ENCODE data around the gene SCMH1.

Gene SCMH1

GRCh38 chr1:41169066-41169798, 72.9 kb downstream of the SCMH1 start:
- Histone ChIP-seq H2BK15ac (ENCODE audit: low read depth, poor library complexity, severe bottlenecking) (no peak overlapping the region), H3K4me3 (ENCODE audit: insufficient read depth in 1 of 2, low read depth in 1 of 2, low read length in 2 of 2) (no peak overlapping the region), H2AFZ (ENCODE audit: low read depth, low read length) (no peak overlapping the region), H4K91ac (ENCODE audit: low read length) (no peak overlapping the region), H2BK12ac (ENCODE audit: low read length in 2 of 2) (no peak overlapping the region), H2BK5ac (ENCODE audit: low read depth, low read length, poor library complexity, severe bottlenecking) (no peak overlapping the region), H3K9me3 (ENCODE audit: control insufficient read depth, low read length) (peaks cover 38% of the 10 kb centered on the region), H3K18ac (ENCODE audit: low read depth in 1 of 2, low read length in 2 of 2) (no peak overlapping the region), H4K8ac (ENCODE audit: low read length) (no peak overlapping the region), H3K36me3 (ENCODE audit: control insufficient read depth in 1 of 2, insufficient read depth in 2 of 2, low read depth in 1 of 2, low read length in 2 of 2) (no peaks in the 10 kb centered on the region), H3K79me1 (replicated peaks; ENCODE audit: low read length, poor library complexity, severe bottlenecking) (peaks cover 11% of the 10 kb centered on the region), H3K23ac (ENCODE audit: low read length in 2 of 2) (no peak overlapping the region), H3K27ac (ENCODE audit: low read length, poor library complexity, severe bottlenecking) (no peak overlapping the region), H3K4me1 (ENCODE audit: control insufficient read depth, insufficient read depth, low read depth, low read length) (no peaks in the 10 kb centered on the region), H3K4ac (ENCODE audit: low read depth in 1 of 2, low read length in 2 of 2) (no peak overlapping the region), H2AK5ac (ENCODE audit: low read length, severe bottlenecking) (no peak overlapping the region), H3K9ac (ENCODE audit: low read length) (no peak overlapping the region), H2BK120ac (ENCODE audit: low read depth, low read length) (no peak overlapping the region), H3K14ac (ENCODE audit: low read length in 2 of 2) (no peak overlapping the region), H3K4me2 (ENCODE audit: low read length, poor library complexity, severe bottlenecking) (no peak overlapping the region), H3K27me3 (ENCODE audit: control insufficient read depth in 1 of 2, insufficient read depth in 1 of 2, low read length in 2 of 2) (no peaks in the 10 kb centered on the region)
- DNase-seq = no peak
- WGBS = 96% methylated on average over 5 of the region's 7 CpGs

GRCh38 chr1:41167667-41168066, 74.4 kb downstream of the SCMH1 start:
- Histone ChIP-seq H2BK15ac (ENCODE audit: low read depth, poor library complexity, severe bottlenecking) (no peak overlapping the region), H2AFZ (ENCODE audit: low read depth, low read length) (no peak overlapping the region), H3K27ac (ENCODE audit: low read length, poor library complexity, severe bottlenecking) (no peak overlapping the region), H2AK5ac (ENCODE audit: low read length, severe bottlenecking) (no peak overlapping the region), H3K9me3 (ENCODE audit: control insufficient read depth, low read length) (peaks cover 38% of the 10 kb centered on the region), H3K36me3 (ENCODE audit: control insufficient read depth in 1 of 2, insufficient read depth in 2 of 2, low read depth in 1 of 2, low read length in 2 of 2) (peaks cover 0 to 6% of the 10 kb centered on the region in 2 experiments), H2BK5ac (ENCODE audit: low read depth, low read length, poor library complexity, severe bottlenecking) (no peak overlapping the region), H2BK12ac (ENCODE audit: low read length in 2 of 2) (no peak overlapping the region), H2BK120ac (ENCODE audit: low read depth, low read length) (no peak overlapping the region), H3K18ac (ENCODE audit: low read depth in 1 of 2, low read length in 2 of 2) (no peak overlapping the region), H3K4me3 (ENCODE audit: insufficient read depth in 1 of 2, low read depth in 1 of 2, low read length in 2 of 2) (peak overlapping the region in 1 of 2 experiments; percentile 24), H4K91ac (ENCODE audit: low read length) (no peak overlapping the region), H3K4ac (ENCODE audit: low read depth in 1 of 2, low read length in 2 of 2) (no peak overlapping the region), H3K4me2 (ENCODE audit: low read length, poor library complexity, severe bottlenecking) (no peak overlapping the region), H3K23ac (ENCODE audit: low read length in 2 of 2) (no peak overlapping the region), H3K4me1 (ENCODE audit: control insufficient read depth, insufficient read depth, low read depth, low read length) (no peaks in the 10 kb centered on the region), H3K14ac (ENCODE audit: low read length in 2 of 2) (no peak overlapping the region), H3K9ac (ENCODE audit: low read length) (no peak overlapping the region), H3K27me3 (ENCODE audit: control insufficient read depth in 1 of 2, insufficient read depth in 1 of 2, low read length in 2 of 2) (peaks cover 0 to 5% of the 10 kb centered on the region in 2 experiments), H3K79me1 (replicated peaks; ENCODE audit: low read length, poor library complexity, severe bottlenecking) (peaks cover 11% of the 10 kb centered on the region), H4K8ac (ENCODE audit: low read length) (no peak overlapping the region)
- DNase-seq = no peak
- WGBS = 98% methylated on average over 3 of the region's 3 CpGs

- Histone ChIP-seq H2AK5ac (ENCODE audit: low read length, severe bottlenecking) (no peak overlapping the region), H4K91ac (ENCODE audit: low read length) (no peak overlapping the region), H3K79me1 (replicated peaks; ENCODE audit: low read length, poor library complexity, severe bottlenecking) (peaks cover 4% of the 10 kb centered on the region), H3K23ac (ENCODE audit: low read length in 2 of 2) (no peak overlapping the region), H3K4me3 (ENCODE audit: insufficient read depth in 1 of 2, low read depth in 1 of 2, low read length in 2 of 2) (no peak overlapping the region), H3K4ac (ENCODE audit: low read depth in 1 of 2, low read length in 2 of 2) (no peak overlapping the region), H2BK120ac (ENCODE audit: low read depth, low read length) (no peak overlapping the region), H2BK12ac (ENCODE audit: low read length in 2 of 2) (no peak overlapping the region), H3K4me2 (ENCODE audit: low read length, poor library complexity, severe bottlenecking) (no peak overlapping the region), H3K4me1 (ENCODE audit: control insufficient read depth, insufficient read depth, low read depth, low read length) (no peaks in the 10 kb centered on the region), H2BK5ac (ENCODE audit: low read depth, low read length, poor library complexity, severe bottlenecking) (no peak overlapping the region), H2BK15ac (ENCODE audit: low read depth, poor library complexity, severe bottlenecking) (no peak overlapping the region), H2AFZ (ENCODE audit: low read depth, low read length) (no peak overlapping the region), H3K9me3 (ENCODE audit: control insufficient read depth, low read length) (peaks cover 38% of the 10 kb centered on the region), H3K9ac (ENCODE audit: low read length) (no peak overlapping the region), H3K27ac (ENCODE audit: low read length, poor library complexity, severe bottlenecking) (no peak overlapping the region), H3K36me3 (ENCODE audit: control insufficient read depth in 1 of 2, insufficient read depth in 2 of 2, low read depth in 1 of 2, low read length in 2 of 2) (peaks cover under 1 to 17% of the 10 kb centered on the region in 2 experiments), H3K18ac (ENCODE audit: low read depth in 1 of 2, low read length in 2 of 2) (no peak overlapping the region), H3K14ac (ENCODE audit: low read length in 2 of 2) (no peak overlapping the region), H4K8ac (ENCODE audit: low read length) (no peak overlapping the region), H3K27me3 (ENCODE audit: control insufficient read depth in 1 of 2, insufficient read depth in 1 of 2, low read length in 2 of 2) (peaks cover 0 to 20% of the 10 kb centered on the region in 2 experiments)
- DNase-seq = no peak
- 100% methylated on average over 1 of the region's 2 CpGs for WGBS
Observed at GRCh38 chr1:41164727-41165126, 77.4 kb downstream of the SCMH1 start.

GRCh38 chr1:41162441-41162840, 79.7 kb downstream of the SCMH1 start:
- Histone ChIP-seq H3K27me3 (ENCODE audit: control insufficient read depth in 1 of 2, insufficient read depth in 1 of 2, low read length in 2 of 2) (peaks cover 0 to 39% of the 10 kb centered on the region in 2 experiments), H2BK12ac (ENCODE audit: low read length in 2 of 2) (no peak overlapping the region), H3K4ac (ENCODE audit: low read depth in 1 of 2, low read length in 2 of 2) (no peak overlapping the region), H3K9me3 (ENCODE audit: control insufficient read depth, low read length) (peaks cover 16% of the 10 kb centered on the region), H3K36me3 (ENCODE audit: control insufficient read depth in 1 of 2, insufficient read depth in 2 of 2, low read depth in 1 of 2, low read length in 2 of 2) (peaks cover 5 to 17% of the 10 kb centered on the region in 2 experiments), H3K4me2 (ENCODE audit: low read length, poor library complexity, severe bottlenecking) (no peak overlapping the region), H2BK5ac (ENCODE audit: low read depth, low read length, poor library complexity, severe bottlenecking) (no peak overlapping the region), H3K9ac (ENCODE audit: low read length) (no peak overlapping the region), H3K18ac (ENCODE audit: low read depth in 1 of 2, low read length in 2 of 2) (no peak overlapping the region), H3K4me1 (ENCODE audit: control insufficient read depth, insufficient read depth, low read depth, low read length) (no peaks in the 10 kb centered on the region), H3K14ac (ENCODE audit: low read length in 2 of 2) (no peak overlapping the region), H3K23ac (ENCODE audit: low read length in 2 of 2) (no peak overlapping the region), H4K91ac (ENCODE audit: low read length) (no peak overlapping the region), H4K8ac (ENCODE audit: low read length) (no peak overlapping the region), H2BK15ac (ENCODE audit: low read depth, poor library complexity, severe bottlenecking) (no peak overlapping the region), H2AFZ (ENCODE audit: low read depth, low read length) (no peak overlapping the region), H2AK5ac (ENCODE audit: low read length, severe bottlenecking) (no peak overlapping the region), H2BK120ac (ENCODE audit: low read depth, low read length) (no peak overlapping the region), H3K79me1 (replicated peaks; ENCODE audit: low read length, poor library complexity, severe bottlenecking) (no peaks in the 10 kb centered on the region), H3K4me3 (ENCODE audit: insufficient read depth in 1 of 2, low read depth in 1 of 2, low read length in 2 of 2) (no peak overlapping the region), H3K27ac (ENCODE audit: low read length, poor library complexity, severe bottlenecking) (no peak overlapping the region)
- no peak for DNase-seq
- 100% methylated on average over 3 of the region's 3 CpGs for WGBS
